Aorta (tissue), 5 donors: Measurements from ENCODE around the gene BMPR1B. TPM values are rescaled to one million over a fixed set of nuclear protein-coding genes. Genes with fewer than 3 reads are reported as not detected.

Experiments
- ATAC-seq: fragments of 200-7000 bp; cut with Tn5 transposase; one replicate; pipeline ENCODE4 v1.9.1; 2022; ENCODE audit warnings: moderate library complexity; ENCODE audit not compliant: low FRiP score
- DNase-seq, 2 donors: peaks; one replicate each; pipeline ENCODE4 v3.0.0-alpha.2; 2020
- H3K27ac ChIP-seq, 2 donors: one replicate each; pipeline ENCODE4 v1.5.1; 2013; ENCODE audit warnings: low read length in 2 of 2, mild to moderate bottlenecking in 2 of 2, moderate library complexity in 2 of 2, control low read depth in 1 of 2, inconsistent platforms in 1 of 2, low read depth in 1 of 2
- H3K27me3 ChIP-seq, 2 donors: one replicate each; pipeline ENCODE4 v1.6.1; 2013; ENCODE audit warnings: control low read depth in 1 of 2, low read length in 1 of 2, mild to moderate bottlenecking in 1 of 2, moderate library complexity in 1 of 2; ENCODE audit not compliant: insufficient read depth in 2 of 2, control insufficient read depth in 1 of 2
- H3K36me3 ChIP-seq, 2 donors: one replicate each; pipeline ENCODE4 v1.6.1; 2013; ENCODE audit warnings: control low read depth in 1 of 2, low read length in 1 of 2, mild to moderate bottlenecking in 1 of 2; ENCODE audit not compliant: insufficient read depth in 2 of 2, control insufficient read depth in 1 of 2
- H3K4me1 ChIP-seq, 2 donors: one replicate each; pipeline ENCODE4 v1.6.1; 2013; ENCODE audit warnings: low read length in 2 of 2, control low read depth in 1 of 2, mild to moderate bottlenecking in 1 of 2, moderate library complexity in 1 of 2; ENCODE audit not compliant: insufficient read depth in 2 of 2, control insufficient read depth in 1 of 2
- H3K4me3 ChIP-seq, 2 donors: one replicate each; pipeline ENCODE4 v1.5.1; 2013; ENCODE audit warnings: low read length in 2 of 2, control low read depth in 1 of 2, mild to moderate bottlenecking in 1 of 2
- H3K9me3 ChIP-seq: one replicate; pipeline ENCODE4 v1.6.1; 2013; ENCODE audit warnings: mild to moderate bottlenecking, low read length; ENCODE audit not compliant: control insufficient read depth
- WGBS, 2 donors: extraction: QIAGEN DNeasy Blood & Tissue Kit; methylation state at CpG; one replicate each; pipeline ENCODE4 v1.1.7; 2013; 5-methylcytosine and 5-hydroxymethylcytosine counted together
- intact Hi-C, 2 donors: fragments of 100-400 bp; cut with DNase I; formaldehyde crosslinking; loops; one replicate each; pipeline versions ENCODE4 v1.14.2 to v1.15.0; 2022
- polyA plus RNA-seq, 2 donors: library from polyadenylated mRNA; stranded (reverse); fragments of 200-250 nt; gene quantifications; one replicate each; pipeline ENCODE4 v1.2.3, GENCODE V29; 2013
- total RNA-seq, 2 donors: library from RNA; stranded (reverse); fragmentation: NEBNext Ultra II Directional; extraction: Animal tissue kit (Norgen Biotek cat#: 25700); gene quantifications; one replicate each; pipeline ENCODE4 v1.2.1, GENCODE V29; 2021
- donor health status: healthy with polysubstance abuse.
- donor health status: Bipolar disorder and iron deficiency.
- donor health status: DM: no; HTN: no; CAD: no.
- donor health status: DM: no; HTN: no; CAD: no.
- donor health status: DM: yes; HTN: yes; CAD: no.

BMPR1B gene
- total and polyA plus RNA-seq, 4 donors: 1.0 to 14.6 (median 8.0) TPM

- H3K4me3 ChIP-seq: no peak overlapping the region
- ATAC-seq: no peak
- H3K9me3 ChIP-seq: no peaks in the 10 kb centered on the region
- 75 to 85% methylated on average over 8 of the region's 8 CpGs for WGBS, 2 donors
- H3K36me3 ChIP-seq: no peaks in the 10 kb centered on the region
- H3K4me1 ChIP-seq: no peaks in the 10 kb centered on the region
- no peak overlapping the region for H3K27ac ChIP-seq
- intact Hi-C loops: loop anchor here (2.0 to 10.0 kb wide), 4 partner anchors 219 to 339 kb away; partner anchors contain the start of gene BMPR1B (in 2 of the 2)
- DNase-seq: no peak
- H3K27me3 ChIP-seq: no peaks in the 10 kb centered on the region
These were observed 336.5 kb downstream of the BMPR1B start for GRCh38 chr4:95093936-95094929.

GRCh38 chr4:95095348-95095974 is 337.7 kb downstream of the BMPR1B start:
- no peak for ATAC-seq
- H3K4me3 ChIP-seq: no peak overlapping the region

DNA sequence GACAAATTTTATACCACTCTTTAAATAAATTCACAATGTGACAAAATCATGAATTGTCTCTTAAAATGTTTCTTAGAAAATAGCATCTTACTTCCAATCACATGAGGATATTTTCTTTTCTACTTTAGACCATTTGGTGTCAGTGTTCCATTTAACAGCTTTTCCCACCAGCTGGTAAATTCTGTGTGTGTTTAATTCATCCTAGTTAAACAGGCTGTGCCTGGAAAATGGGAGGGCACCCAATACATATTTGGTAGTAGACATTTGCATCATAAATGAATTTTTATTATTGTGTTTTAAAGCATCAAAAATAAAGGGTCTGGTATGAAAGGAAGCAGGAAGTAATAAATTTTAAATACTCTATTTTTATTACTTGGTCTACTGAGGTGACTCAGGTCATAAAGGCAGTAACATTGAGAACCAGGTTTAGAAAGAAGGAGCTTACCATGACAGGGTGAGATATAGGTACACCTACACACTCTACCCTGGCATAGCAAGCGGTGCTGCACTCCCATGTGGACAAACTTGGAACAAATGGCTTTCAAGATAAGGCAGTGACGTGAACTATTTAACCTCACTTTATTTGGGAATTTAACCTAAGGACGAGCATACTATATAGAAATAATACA is 344.5 kb downstream of the BMPR1B start:
- DNase-seq: no peak
- Histone ChIP-seq H3K36me3 (no peaks in the 10 kb centered on the region), H3K27me3 (no peaks in the 10 kb centered on the region), H3K27ac (no peak overlapping the region), H3K4me1 (peaks cover 0 to 2% of the 10 kb centered on the region in 2 donors), H3K4me3 (no peak overlapping the region), H3K9me3 (peaks cover 1% of the 10 kb centered on the region)
- ATAC-seq: no peak
- whole genome bisulfite sequencing, 2 donors: 68 to 73% methylated on average over 3 of the region's 3 CpGs
- intact Hi-C loops: loop anchor here in 1 of 2 donors (5.0 to 10.0 kb wide), 2 partner anchors 475 to 697 kb away; no protein-coding TSS in a partner anchor

More at GRCh38 chr4:95095348-95095974, 337.7 kb downstream of the BMPR1B start:
- no peak for DNase-seq
- intact Hi-C loops: loop anchor here in 1 of 2 donors (10.0 kb wide), 2 partner anchors 221 to 341 kb away; partner anchors contain the start of gene BMPR1B
- 0 to 6% methylated on average over 1 of the region's 1 CpG for WGBS, 2 donors
- Histone ChIP-seq H3K4me1 (no peaks in the 10 kb centered on the region), H3K9me3 (no peaks in the 10 kb centered on the region), H3K36me3 (no peaks in the 10 kb centered on the region), H3K27ac (no peak overlapping the region), H3K27me3 (no peaks in the 10 kb centered on the region)

DNA sequence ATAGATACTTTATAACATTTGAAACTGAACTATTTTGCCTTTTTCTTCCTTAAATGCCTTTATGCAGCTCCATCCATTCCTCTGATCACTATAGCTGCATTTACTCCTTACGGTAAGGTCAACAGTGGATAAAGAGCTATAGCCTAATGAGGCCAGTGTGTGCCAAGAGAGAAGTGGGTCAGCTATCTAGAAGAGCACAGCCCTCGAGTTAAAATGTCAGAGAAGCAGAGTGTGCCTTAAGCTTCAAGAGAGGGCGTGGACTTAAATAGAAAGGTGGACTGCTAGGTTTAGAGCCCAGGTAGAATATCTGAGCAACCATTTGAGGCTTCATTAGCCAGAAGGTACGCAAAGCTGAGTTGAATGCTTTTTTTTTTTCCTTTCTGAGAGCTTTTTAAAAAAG is 347.4 kb downstream of the BMPR1B start:
- Histone ChIP-seq H3K4me1 (peaks cover 0 to 2% of the 10 kb centered on the region in 2 donors), H3K4me3 (no peak overlapping the region), H3K9me3 (peaks cover 1% of the 10 kb centered on the region), H3K27ac (no peak overlapping the region), H3K36me3 (no peaks in the 10 kb centered on the region), H3K27me3 (no peaks in the 10 kb centered on the region)
- ATAC-seq (no peak), DNase-seq (no peak)
- intact Hi-C loops: loop anchor here in 1 of 2 donors (10.0 kb wide), 1 partner anchor 700 kb away; no protein-coding TSS in a partner anchor
- 82 to 89% methylated on average over 4 of the region's 4 CpGs for WGBS, 2 donors

- intact Hi-C loops: loop anchor here in 1 of 2 donors (10.0 kb wide), 1 partner anchor 701 kb away; no protein-coding TSS in a partner anchor
- Histone ChIP-seq H3K27ac (no peak overlapping the region), H3K27me3 (no peaks in the 10 kb centered on the region), H3K9me3 (peaks cover 1% of the 10 kb centered on the region), H3K4me1 (peaks cover 0 to 2% of the 10 kb centered on the region in 2 donors), H3K4me3 (no peak overlapping the region), H3K36me3 (no peaks in the 10 kb centered on the region)
- 78 to 83% methylated on average over 2 of the region's 2 CpGs for WGBS, 2 donors
- no peak for ATAC-seq
- no peak for DNase-seq
These were observed 348.2 kb downstream of the BMPR1B start for GRCh38 chr4:95105983-95106382.

GRCh38 chr4:95106408-95106928 is 348.7 kb downstream of the BMPR1B start:
- ATAC-seq: no peak
- Histone ChIP-seq H3K36me3 (no peaks in the 10 kb centered on the region), H3K4me1 (peaks cover 0 to 2% of the 10 kb centered on the region in 2 donors), H3K4me3 (no peak overlapping the region), H3K27me3 (no peaks in the 10 kb centered on the region), H3K9me3 (peaks cover 1% of the 10 kb centered on the region), H3K27ac (no peak overlapping the region)
- no peak for DNase-seq
- intact Hi-C loops: loop anchor here in 1 of 2 donors (10.0 kb wide), 1 partner anchor 702 kb away; no protein-coding TSS in a partner anchor
- 97% methylated on average over 2 of the region's 2 CpGs for WGBS, 2 donors

DNA sequence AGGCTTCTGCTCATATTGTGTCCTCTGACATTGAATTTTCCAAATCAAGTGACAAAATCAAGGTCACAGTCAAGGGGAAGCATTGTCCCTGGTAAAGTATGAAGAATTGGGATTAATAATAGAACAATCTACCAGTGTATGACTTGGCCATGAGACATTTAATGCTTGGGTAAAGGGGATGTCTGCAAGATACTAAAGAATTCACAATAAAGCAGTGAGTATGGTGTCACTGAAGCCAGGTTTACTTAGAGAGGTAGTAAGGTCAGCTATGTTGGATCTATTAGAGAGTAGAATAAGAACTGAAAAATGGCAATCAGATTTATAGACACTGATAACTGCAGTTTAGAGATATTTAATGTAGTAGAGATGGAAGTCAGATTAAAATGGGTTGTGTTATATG is 349.2 kb downstream of the BMPR1B start:
- no peaks in the 10 kb centered on the region for H3K27me3 ChIP-seq
- no peak for ATAC-seq
- peaks cover 0 to 2% of the 10 kb centered on the region in 2 donors for H3K4me1 ChIP-seq
- DNase-seq: no peak
- H3K9me3 ChIP-seq: peaks cover 1% of the 10 kb centered on the region
- H3K36me3 ChIP-seq: no peaks in the 10 kb centered on the region
- no peak overlapping the region for H3K27ac ChIP-seq
- intact Hi-C loops: loop anchor here in 1 of 2 donors (10.0 kb wide), 1 partner anchor 702 kb away; no protein-coding TSS in a partner anchor
- no peak overlapping the region for H3K4me3 ChIP-seq

GRCh38 chr4:95107635-95108034 is 349.9 kb downstream of the BMPR1B start:
- H3K9me3 ChIP-seq: peaks cover 1% of the 10 kb centered on the region
- peak in 1 of 2 donors; percentile 84 for DNase-seq
- H3K36me3 ChIP-seq: no peaks in the 10 kb centered on the region
- no peak overlapping the region for H3K4me3 ChIP-seq
- no peaks in the 10 kb centered on the region for H3K27me3 ChIP-seq
- peaks cover 0 to 2% of the 10 kb centered on the region in 2 donors for H3K4me1 ChIP-seq
- no peak for ATAC-seq
- H3K27ac ChIP-seq: no peak overlapping the region
- intact Hi-C loops: loop anchor here in 1 of 2 donors (10.0 kb wide), 1 partner anchor 703 kb away; no protein-coding TSS in a partner anchor
- WGBS, 2 donors: 38 to 41% methylated on average over 4 of the region's 4 CpGs
